DND-41 (cell line): ENCODE measurements around the gene BIRC5.
"Not testable (repeated sequence)": the region's sequence is repeated elsewhere in the genome, so short reads cannot be mapped to it uniquely, and the experiment has no call there.

Experiments
- ATAC-seq: fragments of 200-7000 bp; cut with Tn5 transposase; 3 replicates; pipeline ENCODE4 v1.9.1; 2021; ENCODE audit warnings: low read depth; ENCODE audit not compliant: insufficient read depth
- DNase-seq: peaks from one replicate; pipeline ENCODE4 v3.0.0-alpha.2; 2020
- H2AFZ ChIP-seq: 2 replicates; pipeline ENCODE4 v1.6.0; 2012; ENCODE audit warnings: low read depth, low read length
- H3K27ac ChIP-seq: 2 replicates; pipeline ENCODE4 v1.5.1; 2012; ENCODE audit warnings: low read length, inconsistent platforms
- H3K27me3 ChIP-seq: fragments of 200-600 bp; sonication (generic); 2 replicates; pipeline ENCODE4 v1.6.0; 2012; ENCODE audit warnings: low read length, mild to moderate bottlenecking, inconsistent platforms; ENCODE audit not compliant: insufficient read depth, poor library complexity
- H3K36me3 ChIP-seq: 2 replicates; pipeline ENCODE4 v1.5.1; 2012; ENCODE audit warnings: low read length, inconsistent platforms; ENCODE audit not compliant: insufficient read depth
- H3K4me1 ChIP-seq: 2 replicates; pipeline ENCODE4 v1.5.1; 2012; ENCODE audit warnings: mild to moderate bottlenecking, low read length; ENCODE audit not compliant: insufficient read depth
- H3K4me2 ChIP-seq: 2 replicates; pipeline ENCODE4 v1.6.0; 2012; ENCODE audit warnings: mild to moderate bottlenecking, moderate library complexity, low read length, inconsistent platforms; ENCODE audit not compliant: insufficient read depth
- H3K4me3 ChIP-seq, 2 experiments: fragments of 200-600 bp in 1 of 2; shearing (Covaris generic) in 1 of 2; 2 replicates each; pipeline ENCODE4 v1.5.1; 2012 to 2016; ENCODE audit warnings: inconsistent platforms in 2 of 2, low read length in 2 of 2, mild to moderate bottlenecking in 2 of 2, low read depth in 1 of 2, moderate library complexity in 1 of 2
- H3K79me2 ChIP-seq: 2 replicates; pipeline ENCODE4 v1.6.0; 2012; ENCODE audit warnings: low read length, inconsistent platforms; ENCODE audit not compliant: insufficient read depth
- H3K9ac ChIP-seq: 2 replicates; pipeline ENCODE4 v1.6.0; 2012; ENCODE audit warnings: low read depth, mild to moderate bottlenecking, inconsistent platforms, low read length, moderate library complexity
- H3K9me3 ChIP-seq: 2 replicates; pipeline ENCODE4 v1.5.1; 2012; ENCODE audit warnings: low read length, moderate library complexity, mild to moderate bottlenecking, inconsistent platforms; ENCODE audit not compliant: insufficient read depth, severe bottlenecking
- H4K20me1 ChIP-seq: 2 replicates; pipeline ENCODE4 v1.6.0; 2012; ENCODE audit warnings: low read length; ENCODE audit not compliant: insufficient read depth
- CTCF ChIP-seq: IDR thresholded peaks from 2 replicates; pipeline ENCODE4 v1.5.1; 2012; ENCODE audit warnings: borderline replicate concordance, low read length, moderate library complexity, mild to moderate bottlenecking; ENCODE audit not compliant: poor library complexity, severe bottlenecking; ENCODE audit errors: extremely low read depth
- EZH2 ChIP-seq: IDR thresholded peaks from 3 replicates; pipeline ENCODE4 v1.6.1; 2012; ENCODE audit warnings: borderline replicate concordance, low read depth, mild to moderate bottlenecking, moderate library complexity, low read length, inconsistent platforms; ENCODE audit not compliant: severe bottlenecking

BIRC5 gene

GRCh38 chr17:78233678-78234077, 19.6 kb downstream of the BIRC5 start:
- TF ChIP-seq EZH2 (no peak), CTCF (no peak)
- Histone ChIP-seq H3K4me3 (no peak overlapping the region), H3K27ac (no peak overlapping the region), H3K36me3 (no peaks in the 10 kb centered on the region), H3K4me2 (no peak overlapping the region), H3K79me2 (no peaks in the 10 kb centered on the region), H3K4me1 (no peaks in the 10 kb centered on the region), H3K9me3 (no peaks in the 10 kb centered on the region), H3K27me3 (no peaks in the 10 kb centered on the region), H3K9ac (no peak overlapping the region), H2AFZ (no peak overlapping the region), H4K20me1 (no peaks in the 10 kb centered on the region)
- ATAC-seq (no peak), DNase-seq (no peak)

GRCh38 chr17:78234261-78234865, 20.3 kb downstream of the BIRC5 start:
- no peak overlapping the region for H3K4me2 ChIP-seq
- no peak overlapping the region for H2AFZ ChIP-seq
- no peaks in the 10 kb centered on the region for H3K79me2 ChIP-seq
- H3K27me3 ChIP-seq, result no peaks in the 10 kb centered on the region
- ATAC-seq, result no peak
- no peak for TF ChIP-seq CTCF
- TF ChIP-seq EZH2, result no peak
- H3K36me3 ChIP-seq, result no peaks in the 10 kb centered on the region
- H3K9me3 ChIP-seq, result no peaks in the 10 kb centered on the region
- H3K4me3 ChIP-seq, result no peak overlapping the region
- DNase-seq, result no peak
- H3K27ac ChIP-seq, result no peak overlapping the region
- H4K20me1 ChIP-seq, result no peaks in the 10 kb centered on the region
- H3K4me1 ChIP-seq, result no peaks in the 10 kb centered on the region
- no peak overlapping the region for H3K9ac ChIP-seq

- ATAC-seq, H3K9me3 ChIP-seq, H3K4me3 ChIP-seq, H3K27ac ChIP-seq, H3K36me3 ChIP-seq, DNase-seq, H3K27me3 ChIP-seq, H3K79me2 ChIP-seq, H3K9ac ChIP-seq, H4K20me1 ChIP-seq, H2AFZ ChIP-seq, H3K4me2 ChIP-seq, H3K4me1 ChIP-seq: not testable (repeated sequence)
Observed at GRCh38 chr17:78235022-78235421, 21.0 kb downstream of the BIRC5 start.

GRCh38 chr17:78235885-78236284, 21.8 kb downstream of the BIRC5 start:
- H3K27me3 ChIP-seq, result no peaks in the 10 kb centered on the region
- H3K79me2 ChIP-seq, result no peaks in the 10 kb centered on the region
- no peak overlapping the region for H3K9ac ChIP-seq
- TF ChIP-seq CTCF (no peak), EZH2 (no peak)
- no peaks in the 10 kb centered on the region for H3K36me3 ChIP-seq
- no peaks in the 10 kb centered on the region for H4K20me1 ChIP-seq
- H3K4me1 ChIP-seq, result no peaks in the 10 kb centered on the region
- H3K9me3 ChIP-seq, result no peaks in the 10 kb centered on the region
- ATAC-seq, result no peak
- H2AFZ ChIP-seq, result no peak overlapping the region
- no peak overlapping the region for H3K4me3 ChIP-seq
- DNase-seq, result no peak
- no peak overlapping the region for H3K27ac ChIP-seq
- H3K4me2 ChIP-seq, result no peak overlapping the region
